ENCODE data around the gene KCTD16.

GRCh38 chr5:144405991-144406390 lies 235.3 kb downstream of the KCTD16 start:
- TF ChIP-seq CTCF (IDR thresholded peaks at IDR 0.05) (no peak), POLR2A (IDR thresholded peaks at IDR 0.05) (no peak)

All from body of pancreas (tissue), 4 donors.